Measurements from ENCODE around the gene POLR2J.

DNA sequence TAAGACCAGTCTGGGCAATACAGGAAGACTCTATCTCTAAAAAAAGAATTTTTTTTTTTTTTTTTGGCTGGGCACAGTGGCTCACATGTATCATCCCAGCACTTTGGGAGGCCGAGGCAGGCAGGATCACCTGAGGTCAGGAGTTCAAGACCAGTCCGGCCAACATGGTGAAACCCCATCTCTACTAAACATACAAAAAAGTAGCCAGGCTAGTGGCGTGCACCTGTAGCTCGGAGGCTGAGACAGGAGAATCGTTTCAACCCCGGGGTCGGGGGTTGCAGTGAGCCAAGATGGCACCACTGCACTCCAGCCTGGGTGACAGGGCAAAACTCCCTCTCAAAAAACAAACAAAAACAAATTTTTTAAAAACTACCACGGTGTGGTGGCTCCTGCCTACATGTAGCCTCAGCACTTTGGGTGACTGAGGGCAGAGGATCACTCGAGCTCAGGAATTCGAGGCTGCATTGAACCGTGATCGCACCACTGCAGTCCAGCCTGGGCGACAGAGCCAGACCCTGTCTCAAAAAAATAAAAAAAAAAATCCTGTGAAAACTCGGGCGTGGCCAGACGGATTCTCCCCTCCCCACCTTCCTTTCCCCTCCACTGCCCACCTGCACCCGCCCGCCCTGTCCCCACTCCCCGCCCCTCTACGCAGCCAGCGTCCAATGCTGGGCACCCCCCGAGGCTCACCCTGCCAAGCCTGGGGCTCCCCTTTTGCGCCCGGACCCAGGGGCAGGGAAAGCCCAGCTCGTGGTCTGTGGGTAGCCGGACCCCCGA is 46.1 kb downstream of the POLR2J start:
- TF ChIP-seq, protein P1, sequence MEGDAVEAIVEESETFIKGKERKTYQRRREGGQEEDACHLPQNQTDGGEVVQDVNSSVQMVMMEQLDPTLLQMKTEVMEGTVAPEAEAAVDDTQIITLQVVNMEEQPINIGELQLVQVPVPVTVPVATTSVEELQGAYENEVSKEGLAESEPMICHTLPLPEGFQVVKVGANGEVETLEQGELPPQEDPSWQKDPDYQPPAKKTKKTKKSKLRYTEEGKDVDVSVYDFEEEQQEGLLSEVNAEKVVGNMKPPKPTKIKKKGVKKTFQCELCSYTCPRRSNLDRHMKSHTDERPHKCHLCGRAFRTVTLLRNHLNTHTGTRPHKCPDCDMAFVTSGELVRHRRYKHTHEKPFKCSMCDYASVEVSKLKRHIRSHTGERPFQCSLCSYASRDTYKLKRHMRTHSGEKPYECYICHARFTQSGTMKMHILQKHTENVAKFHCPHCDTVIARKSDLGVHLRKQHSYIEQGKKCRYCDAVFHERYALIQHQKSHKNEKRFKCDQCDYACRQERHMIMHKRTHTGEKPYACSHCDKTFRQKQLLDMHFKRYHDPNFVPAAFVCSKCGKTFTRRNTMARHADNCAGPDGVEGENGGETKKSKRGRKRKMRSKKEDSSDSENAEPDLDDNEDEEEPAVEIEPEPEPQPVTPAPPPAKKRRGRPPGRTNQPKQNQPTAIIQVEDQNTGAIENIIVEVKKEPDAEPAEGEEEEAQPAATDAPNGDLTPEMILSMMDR (IDR thresholded peaks at IDR 0.05) = no peak
- no peak for TF ChIP-seq POLR2A (IDR thresholded peaks at IDR 0.05)
- TF ChIP-seq POLR2AphosphoS5 (IDR thresholded peaks at IDR 0.05; ENCODE audit: insufficient read depth in 1 of 2, low read depth in 1 of 2) = no peak

Measured in vagina (tissue), 2 donors.